Subcutaneous abdominal adipose tissue (tissue), 5 donors: Measurements from ENCODE around the gene NCKAP5.

Experiments
- H3K27ac ChIP-seq: one replicate; pipeline ENCODE4 v1.7.0; 2013; ENCODE audit warnings: low read depth, mild to moderate bottlenecking, inconsistent platforms, low read length, moderate library complexity
- H3K27me3 ChIP-seq, 5 donors: one replicate each; pipeline ENCODE4 v1.7.0; 2013; ENCODE audit warnings: low read length in 5 of 5, inconsistent platforms in 1 of 5; ENCODE audit not compliant: control insufficient read depth in 5 of 5, insufficient read depth in 4 of 5
- H3K36me3 ChIP-seq, 5 donors: one replicate each; pipeline ENCODE4 v1.7.0; 2013; ENCODE audit warnings: low read length in 5 of 5; ENCODE audit not compliant: control insufficient read depth in 5 of 5, insufficient read depth in 5 of 5
- H3K4me1 ChIP-seq, 5 donors: one replicate each; pipeline ENCODE4 v1.7.0; 2013; ENCODE audit warnings: low read length in 5 of 5, mild to moderate bottlenecking in 3 of 5, moderate library complexity in 1 of 5; ENCODE audit not compliant: control insufficient read depth in 5 of 5, insufficient read depth in 5 of 5
- H3K4me3 ChIP-seq, 5 donors: one replicate each; pipeline ENCODE4 v1.7.0; 2013; ENCODE audit warnings: low read length in 5 of 5, low read depth in 1 of 5
- H3K9ac ChIP-seq, 5 donors: one replicate each; pipeline ENCODE4 v1.7.0; 2013; ENCODE audit warnings: low read length in 5 of 5, mild to moderate bottlenecking in 4 of 5, moderate library complexity in 3 of 5
- H3K9me3 ChIP-seq, 5 donors: one replicate each; pipeline ENCODE4 v1.7.0; 2013; ENCODE audit warnings: low read length in 5 of 5; ENCODE audit not compliant: control insufficient read depth in 5 of 5
- donor health status: healthy.
- donor health status: healthy.
- donor health status: healthy.
- donor health status: healthy.
- donor health status: healthy.

NCKAP5 gene

DNA sequence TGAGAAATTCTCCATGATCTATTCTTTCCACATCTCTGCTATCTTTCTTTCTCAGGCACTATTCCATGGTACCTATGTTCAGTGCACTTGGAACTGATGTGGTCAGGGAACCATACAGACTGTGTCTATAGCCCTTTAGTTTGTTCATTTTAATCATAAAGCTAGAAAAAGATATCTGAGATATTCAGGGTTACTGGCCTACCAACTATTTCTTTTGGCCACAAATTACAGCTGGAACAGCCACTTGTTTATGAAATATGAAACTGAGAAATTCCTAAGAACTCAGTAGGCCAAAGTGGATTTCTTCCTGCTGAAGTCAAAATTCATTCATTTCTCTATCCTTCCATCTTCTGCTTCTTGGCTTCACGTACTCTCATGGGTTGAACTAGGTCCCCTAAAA is 875.4 kb downstream of the NCKAP5 start:
- H3K9ac ChIP-seq = no peak overlapping the region

DNA sequence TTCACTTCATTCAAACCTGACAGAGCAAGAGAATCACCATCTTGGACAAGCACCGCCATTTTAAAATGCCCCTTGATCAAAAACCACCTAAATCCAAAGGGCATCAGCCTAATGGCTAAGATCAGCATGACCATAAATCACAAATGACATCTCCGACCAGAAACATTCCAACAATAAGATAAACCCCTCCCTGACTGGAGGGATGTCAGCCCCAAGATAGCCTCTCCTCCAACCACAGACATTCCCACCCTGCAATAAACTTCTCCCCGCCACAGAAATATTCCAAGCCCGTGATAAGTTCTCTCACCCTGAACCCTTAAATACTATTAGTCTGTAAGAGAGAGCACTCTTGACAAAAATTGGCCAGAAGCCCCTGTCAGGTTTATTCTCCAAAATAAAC is 876.7 kb downstream of the NCKAP5 start:
- Histone ChIP-seq H3K9me3 (no peaks in the 10 kb centered on the region), H3K4me1 (peaks cover 0 to 13% (median 4%) of the 10 kb centered on the region in 5 donors), H3K36me3 (no peaks in the 10 kb centered on the region), H3K4me3 (no peak overlapping the region), H3K27me3 (no peaks in the 10 kb centered on the region), H3K9ac (no peak overlapping the region), H3K27ac (no peak overlapping the region)

More for the DNA sequence above, 875.4 kb downstream of the NCKAP5 start:
- no peaks in the 10 kb centered on the region for H3K36me3 ChIP-seq
- no peak overlapping the region for H3K27ac ChIP-seq
- no peaks in the 10 kb centered on the region for H3K27me3 ChIP-seq
- no peaks in the 10 kb centered on the region for H3K9me3 ChIP-seq
- H3K4me1 ChIP-seq = peaks cover 0 to 17% (median 4%) of the 10 kb centered on the region in 5 donors
- no peak overlapping the region for H3K4me3 ChIP-seq

DNA sequence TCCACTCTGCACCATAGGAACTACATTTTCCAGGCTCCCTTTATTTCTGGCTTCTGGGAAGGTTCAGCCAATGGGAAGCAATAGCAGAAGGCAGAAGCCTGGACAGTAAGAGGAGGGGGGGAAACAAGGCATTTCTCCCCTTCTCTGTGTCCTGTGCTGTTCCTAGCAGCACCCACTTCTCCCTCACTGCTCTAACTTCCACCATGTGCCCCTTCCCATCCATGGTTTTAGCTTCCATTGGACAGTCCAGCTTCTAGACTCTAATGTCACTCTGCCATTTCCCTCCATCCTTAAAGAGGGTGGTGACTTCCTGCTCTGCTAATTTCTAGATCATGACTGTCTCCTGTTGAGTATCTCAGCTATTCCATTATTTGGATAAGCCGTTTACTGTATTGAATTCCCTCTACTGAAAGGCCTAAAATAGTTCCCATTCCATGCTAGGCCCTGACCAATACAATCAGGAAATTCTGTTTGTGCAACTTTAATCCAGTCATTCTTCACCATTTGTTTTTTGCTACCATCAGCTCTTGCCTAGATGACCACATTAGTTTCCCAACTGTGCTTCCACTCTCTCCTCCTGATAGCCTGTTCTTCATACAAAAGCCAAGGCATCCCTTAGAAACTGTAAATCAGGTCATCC is 877.5 kb downstream of the NCKAP5 start:
- H3K9ac ChIP-seq = no peak overlapping the region
- no peaks in the 10 kb centered on the region for H3K27me3 ChIP-seq
- peaks cover 0 to 13% (median 4%) of the 10 kb centered on the region in 5 donors for H3K4me1 ChIP-seq
- no peak overlapping the region for H3K4me3 ChIP-seq
- H3K36me3 ChIP-seq = no peaks in the 10 kb centered on the region
- H3K27ac ChIP-seq = no peak overlapping the region
- H3K9me3 ChIP-seq = no peaks in the 10 kb centered on the region

DNA sequence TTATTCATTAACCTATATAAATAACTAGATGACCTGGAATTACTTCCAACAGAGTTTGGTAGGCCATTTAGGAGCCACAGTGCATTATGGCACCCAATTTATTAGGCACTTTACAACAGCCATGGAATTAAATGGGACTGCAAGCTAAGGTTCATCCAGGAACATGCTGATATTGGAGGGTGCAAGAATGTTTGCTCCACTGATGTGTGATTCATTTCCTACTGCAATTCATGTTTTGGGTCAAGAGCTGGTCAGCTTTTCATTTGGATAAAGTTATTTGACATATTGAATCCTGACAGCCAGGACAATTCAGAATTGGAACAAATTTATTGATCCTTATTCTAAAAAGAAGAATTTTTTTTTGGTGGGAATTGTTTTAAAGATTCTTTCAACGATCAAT is 886.5 kb downstream of the NCKAP5 start:
- Histone ChIP-seq H3K27ac (no peak overlapping the region), H3K27me3 (no peaks in the 10 kb centered on the region), H3K36me3 (no peaks in the 10 kb centered on the region), H3K9me3 (no peaks in the 10 kb centered on the region), H3K4me3 (no peak overlapping the region), H3K4me1 (no peaks in the 10 kb centered on the region), H3K9ac (no peak overlapping the region)

DNA sequence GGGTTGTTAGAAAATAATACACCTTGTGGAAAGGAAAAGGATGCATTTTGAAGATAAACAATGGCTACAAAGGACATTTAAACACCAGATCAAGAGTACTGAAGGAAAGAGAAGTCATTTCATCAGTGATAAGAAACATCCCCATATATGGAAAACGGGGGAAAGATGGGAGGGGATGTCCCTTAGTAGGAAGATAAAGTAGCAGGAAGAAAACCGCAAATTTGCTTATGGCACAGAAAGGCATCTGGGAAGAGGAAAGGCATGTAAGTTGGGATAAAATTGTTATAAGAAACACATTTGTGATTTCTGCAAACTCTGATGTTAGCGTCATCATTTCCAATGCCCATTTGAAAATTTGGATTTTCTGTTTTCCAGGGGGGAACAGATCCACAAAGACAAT is 887.7 kb downstream of the NCKAP5 start:
- H3K4me1 ChIP-seq = no peaks in the 10 kb centered on the region
- H3K27ac ChIP-seq = no peak overlapping the region
- no peaks in the 10 kb centered on the region for H3K9me3 ChIP-seq
- H3K36me3 ChIP-seq = no peaks in the 10 kb centered on the region
- H3K27me3 ChIP-seq = no peaks in the 10 kb centered on the region
- H3K9ac ChIP-seq = no peak overlapping the region
- no peak overlapping the region for H3K4me3 ChIP-seq

DNA sequence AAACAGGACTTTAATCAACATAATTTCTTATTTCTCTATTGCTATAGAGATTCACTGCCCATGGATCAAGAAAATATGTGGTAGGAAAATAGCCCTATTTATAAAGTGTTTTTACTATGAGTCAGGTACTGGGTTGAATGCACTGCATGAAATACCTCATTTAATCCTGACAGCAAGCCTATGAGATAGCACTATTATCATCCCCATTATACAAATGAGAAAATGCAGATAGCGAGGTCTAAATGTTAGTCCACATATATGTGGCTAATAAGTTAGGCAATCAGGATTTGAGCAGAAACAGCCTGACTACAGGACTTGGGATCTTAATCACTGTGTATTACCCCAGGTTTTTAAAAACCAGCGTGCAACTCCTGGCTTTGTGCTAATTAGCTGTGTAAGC is 889.8 kb downstream of the NCKAP5 start:
- Histone ChIP-seq H3K36me3 (no peaks in the 10 kb centered on the region), H3K4me3 (no peak overlapping the region), H3K27me3 (no peaks in the 10 kb centered on the region), H3K9ac (no peak overlapping the region), H3K4me1 (no peaks in the 10 kb centered on the region), H3K27ac (no peak overlapping the region), H3K9me3 (no peaks in the 10 kb centered on the region)

DNA sequence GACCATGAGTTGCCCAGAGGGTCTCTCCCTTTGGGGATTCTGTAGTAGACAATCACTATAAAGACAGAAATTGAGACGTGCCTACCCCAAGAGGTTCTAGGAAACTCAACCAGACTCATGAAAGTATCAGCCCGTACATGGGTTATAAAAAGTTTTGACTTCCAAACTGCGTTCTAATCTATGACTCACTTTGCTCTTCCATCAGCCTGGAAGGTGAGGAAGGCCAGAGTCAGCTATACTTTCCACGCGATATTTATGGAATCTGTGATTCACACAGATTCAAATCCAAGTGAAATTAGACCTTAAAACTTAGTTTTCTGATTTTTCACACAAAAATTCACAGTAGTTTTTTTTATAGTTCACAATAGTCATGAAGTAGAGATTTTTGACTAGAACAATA is 890.6 kb downstream of the NCKAP5 start:
- Histone ChIP-seq H3K9ac (no peak overlapping the region), H3K27ac (no peak overlapping the region), H3K27me3 (no peaks in the 10 kb centered on the region), H3K36me3 (no peaks in the 10 kb centered on the region), H3K4me3 (no peak overlapping the region), H3K9me3 (no peaks in the 10 kb centered on the region), H3K4me1 (no peaks in the 10 kb centered on the region)

DNA sequence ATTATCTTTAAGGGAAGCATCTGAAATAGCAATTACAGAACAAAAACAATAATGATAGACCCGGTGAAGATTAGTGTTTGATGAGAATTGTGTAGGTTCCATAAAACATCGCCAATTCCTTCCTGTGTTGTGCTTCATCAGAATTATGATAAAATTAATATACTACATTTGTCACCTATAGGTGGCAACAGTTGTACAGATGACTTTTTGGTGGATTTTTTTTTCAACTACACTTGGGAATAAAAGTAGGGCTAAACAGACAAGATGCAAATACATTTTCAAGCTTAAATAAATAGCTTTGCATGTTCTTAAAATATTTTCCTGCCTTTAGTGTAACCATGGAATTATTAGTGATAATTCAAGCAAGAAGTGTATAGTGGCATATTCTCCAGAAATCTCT is 891.3 kb downstream of the NCKAP5 start:
- Histone ChIP-seq H3K27me3 (no peaks in the 10 kb centered on the region), H3K4me1 (no peaks in the 10 kb centered on the region), H3K36me3 (no peaks in the 10 kb centered on the region), H3K27ac (no peak overlapping the region), H3K9me3 (no peaks in the 10 kb centered on the region), H3K9ac (no peak overlapping the region), H3K4me3 (no peak overlapping the region)

DNA sequence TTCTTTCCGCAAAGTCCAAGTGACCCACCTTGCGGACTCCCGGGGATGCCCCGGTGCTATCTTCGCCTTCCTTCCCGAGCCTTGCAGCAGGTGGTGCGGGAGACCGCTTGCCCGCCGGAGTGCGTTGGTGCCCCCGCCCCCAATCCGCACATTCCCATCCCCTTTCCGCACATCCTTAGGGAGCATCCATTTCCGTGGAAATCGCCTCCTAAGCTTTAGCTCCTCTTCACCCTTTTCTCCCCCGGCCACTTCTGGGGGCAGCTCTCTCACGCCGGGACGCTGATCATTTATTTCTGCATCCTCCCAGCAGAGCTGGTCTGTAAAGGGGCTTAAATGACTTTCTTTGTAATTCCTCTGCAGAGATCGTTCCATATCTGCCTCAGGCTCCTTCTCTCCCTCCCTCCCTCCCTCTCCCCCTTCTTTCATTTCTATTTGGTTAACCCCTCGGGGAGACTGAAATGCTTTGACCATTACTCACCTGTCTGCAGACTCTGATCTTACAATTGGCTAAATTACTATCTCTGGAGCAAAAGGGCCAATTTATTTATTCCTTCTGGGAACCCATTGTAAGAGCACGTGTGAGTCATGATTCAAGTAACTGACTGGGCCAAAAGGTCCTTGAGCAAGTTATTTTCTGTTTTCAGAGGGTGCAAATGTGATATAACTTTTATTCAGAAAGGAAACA is 897.0 kb downstream of the NCKAP5 start:
- peaks cover 28 to 45% (median 34%) of the 10 kb centered on the region in 5 donors for H3K27me3 ChIP-seq
- no peaks in the 10 kb centered on the region for H3K36me3 ChIP-seq
- no peak overlapping the region for H3K27ac ChIP-seq
- peaks cover 0 to 32% (median 27%) of the 10 kb centered on the region in 5 donors for H3K4me1 ChIP-seq
- no peak overlapping the region for H3K9ac ChIP-seq
- peak overlapping the region; percentile 49 to 82 (median 58) for H3K4me3 ChIP-seq
- H3K9me3 ChIP-seq = no peaks in the 10 kb centered on the region

DNA sequence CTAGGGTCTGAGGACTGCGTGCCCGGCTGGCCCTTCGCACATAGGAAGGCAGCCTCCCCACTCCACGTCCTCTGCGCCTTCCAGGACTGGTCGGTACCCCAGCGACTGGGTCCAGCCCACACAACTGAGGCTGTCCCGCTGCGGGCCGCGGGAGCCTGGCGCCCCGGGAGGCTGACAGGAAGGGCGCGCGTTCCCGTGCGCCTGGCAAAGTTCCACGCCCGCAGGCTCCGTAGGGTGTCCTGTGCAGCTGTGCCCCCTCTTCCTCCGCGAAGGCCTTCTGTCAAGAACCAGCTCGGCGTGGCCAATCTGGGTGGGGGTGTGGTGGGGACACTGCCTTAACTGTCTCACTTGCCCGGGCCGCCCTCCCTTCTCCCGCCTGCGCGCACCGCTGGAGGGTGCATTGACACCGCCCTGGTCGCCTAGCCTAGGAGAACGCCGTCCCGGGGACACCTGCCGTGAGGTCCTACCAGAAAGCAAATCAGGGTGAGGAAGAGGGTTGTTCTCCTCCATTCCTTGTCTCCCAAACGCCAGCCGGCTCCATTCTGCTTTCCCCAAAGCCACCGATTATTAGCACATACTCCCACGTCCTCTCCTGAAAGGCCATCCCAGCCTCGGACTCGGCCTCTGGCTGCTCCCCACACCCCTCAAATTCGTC is 897.6 kb downstream of the NCKAP5 start:
- Histone ChIP-seq H3K27ac (no peak overlapping the region), H3K4me1 (peaks cover 0 to 32% (median 27%) of the 10 kb centered on the region in 5 donors), H3K4me3 (peak overlapping the region; percentile 49 to 82 (median 58)), H3K36me3 (no peaks in the 10 kb centered on the region), H3K27me3 (peaks cover 28 to 45% (median 34%) of the 10 kb centered on the region in 5 donors), H3K9ac (no peak overlapping the region), H3K9me3 (no peaks in the 10 kb centered on the region)
